ENCODE results near the gene ZNF841. TPM values are rescaled to one million over a fixed set of nuclear protein-coding genes. Genes with fewer than 3 reads are reported as not detected.
"Not testable (repeated sequence)": the region's sequence is repeated elsewhere in the genome, so short reads cannot be mapped to it uniquely, and the experiment has no call there.

The ZNF841 gene
- polyA plus RNA-seq (ENCODE audit: insufficient read length) = 13.0 TPM

DNA sequence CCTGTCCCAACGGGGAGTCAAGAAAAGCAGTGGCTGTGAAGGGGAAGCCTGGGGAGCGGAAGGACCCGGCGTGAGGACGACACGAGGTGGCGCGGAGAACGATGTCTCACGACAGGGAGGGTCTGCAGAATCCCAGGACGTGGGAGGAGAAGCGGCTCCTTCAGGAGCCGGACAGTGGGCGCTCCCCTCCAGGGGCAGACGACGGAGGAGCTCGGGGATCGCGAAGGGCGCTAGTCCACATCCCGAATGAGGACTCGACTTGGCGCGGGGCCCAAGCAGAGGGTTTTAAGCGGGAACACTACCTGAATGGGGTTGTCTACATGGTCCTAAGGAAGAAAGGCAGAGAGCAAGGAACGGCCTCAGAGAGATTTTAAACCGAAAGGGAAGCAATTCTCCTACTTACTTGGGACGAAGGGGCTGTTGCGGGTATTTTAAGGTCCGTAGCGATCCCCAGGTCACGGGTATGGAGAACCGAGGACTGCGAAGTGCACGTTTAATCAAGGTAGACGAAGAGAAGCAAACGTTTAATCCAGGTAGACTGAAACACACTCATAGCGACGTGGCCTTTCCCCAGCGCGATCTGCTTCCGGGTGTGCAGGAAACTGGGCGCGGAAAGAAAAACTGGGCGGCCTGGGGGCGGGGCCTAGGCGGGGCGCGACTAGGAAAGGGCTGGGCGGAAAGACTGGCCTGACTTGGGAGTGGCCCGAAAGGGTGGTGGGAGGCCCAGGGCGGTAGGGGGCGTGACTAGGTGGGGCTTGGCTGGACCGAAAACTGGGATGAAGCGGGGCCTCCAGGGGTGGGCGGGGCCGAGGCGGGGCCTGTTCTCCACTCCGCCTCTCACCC, at the start of gene ZNF841:
TSS of gene ZNF841 (minus strand) at position 594 of the 843 bp plus-strand sequence. CDS start 10,964 bp downstream, outside the sequence.
- DNase-seq = peak; percentile 94

GRCh38 chr19:52142001-52142595, 46.5 kb upstream of the ZNF841 start:
- no peak for DNase-seq

DNA sequence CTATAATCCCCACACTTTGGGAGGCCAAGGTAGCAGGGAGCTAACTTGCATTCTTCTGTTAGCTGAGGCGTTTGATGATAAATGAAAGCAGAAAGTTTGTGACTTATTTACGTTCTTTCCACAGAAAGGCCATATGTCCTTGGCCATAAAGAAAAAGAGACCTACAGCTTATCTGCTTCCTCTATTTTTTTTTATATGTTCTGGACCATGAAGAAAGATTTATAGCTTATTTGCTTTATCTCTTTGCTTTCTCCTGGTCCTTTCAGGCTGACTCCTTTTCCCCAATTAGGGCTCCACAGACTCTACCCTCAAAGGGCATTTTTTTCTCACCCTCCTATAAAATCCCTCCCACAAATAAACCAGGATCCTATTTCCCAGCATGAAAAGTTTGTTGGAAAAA, 45.6 kb upstream of the ZNF841 start:
- no peak for DNase-seq

DNA sequence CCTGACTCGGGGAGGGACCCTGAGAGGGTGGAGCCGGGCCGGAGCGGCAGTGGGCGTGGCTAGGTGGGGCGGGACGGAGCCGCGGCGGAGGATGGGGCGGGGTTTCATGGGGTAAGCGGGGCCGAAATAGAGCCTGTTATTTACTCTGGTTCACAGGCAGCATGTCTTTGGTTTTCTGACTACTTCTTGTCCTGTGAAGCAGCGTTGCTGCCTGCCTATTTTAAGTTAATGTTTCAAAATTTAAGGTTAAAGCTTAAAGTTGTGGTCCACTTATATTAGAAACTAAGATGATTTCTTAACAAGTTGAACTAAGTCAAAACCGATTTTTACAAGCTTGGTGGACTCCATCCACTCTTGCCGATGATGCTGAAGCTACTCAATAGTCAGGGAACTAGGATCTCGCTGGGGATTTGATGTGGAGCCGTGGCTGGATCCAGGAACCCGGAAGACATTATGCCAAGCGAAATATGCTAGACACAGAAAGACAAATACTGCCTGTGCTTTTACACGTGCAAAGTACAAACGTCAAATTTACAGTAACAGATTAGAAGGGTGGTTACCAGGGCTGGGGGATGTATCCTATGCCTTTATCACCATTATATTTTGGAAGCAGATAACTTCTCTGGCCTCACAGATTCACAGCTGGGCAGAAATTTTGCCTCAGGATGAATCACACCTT, 44.6 kb upstream of the ZNF841 start:
- DNase-seq = peak; percentile 4

DNA sequence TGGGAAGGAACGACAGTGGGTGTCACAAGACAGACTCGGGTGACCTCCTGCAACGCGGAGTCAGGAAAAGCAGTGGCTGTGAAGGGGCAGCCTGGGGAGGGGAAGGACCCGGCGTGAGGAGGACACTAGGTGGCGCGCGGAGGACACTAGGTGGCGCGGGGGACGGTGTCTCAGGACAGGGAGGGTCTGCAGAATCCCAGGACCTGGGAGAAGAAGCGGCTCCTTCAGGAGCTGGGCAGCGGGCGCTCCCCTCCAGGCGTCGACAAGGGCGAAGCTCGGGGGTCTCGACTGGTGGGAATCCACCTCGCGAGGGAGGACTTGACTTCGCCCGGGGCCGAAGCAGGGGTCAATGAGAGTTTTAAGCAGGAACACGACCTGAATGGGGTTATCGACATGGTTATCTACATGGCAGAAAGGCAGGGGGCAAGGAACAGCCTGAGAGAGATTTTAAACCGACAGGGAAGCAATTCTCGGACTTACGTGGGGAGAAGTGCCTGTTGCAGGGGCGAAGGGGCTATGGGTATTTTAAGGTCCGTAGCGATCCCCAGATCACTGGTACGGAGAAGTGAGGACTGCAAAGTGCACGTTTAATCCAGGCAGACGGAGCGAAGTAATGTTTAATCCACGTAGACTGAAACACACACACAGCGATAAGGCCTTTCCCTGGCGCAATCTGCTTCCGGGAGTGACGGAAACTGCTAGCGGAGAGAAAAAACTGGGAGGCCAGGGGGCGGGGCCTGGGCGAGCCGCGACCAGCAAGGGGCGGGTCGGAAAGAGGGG, 43.9 kb upstream of the ZNF841 start, which contains the start of gene ZNF616:
TSS of gene ZNF616 (minus strand) at position 687 of the 780 bp plus-strand sequence. CDS start 9,426 bp downstream, outside the sequence.
- peak; percentile 96 for DNase-seq

- DNase-seq = no peak
These were observed 43.4 kb upstream of the ZNF841 start for GRCh38 chr19:52138983-52139251.

GRCh38 chr19:52138278-52138982, 42.9 kb upstream of the ZNF841 start:
- DNase-seq = peak; percentile 42

- DNase-seq = no peak
These were observed 24.7 kb upstream of the ZNF841 start for GRCh38 chr19:52120286-52120685.

DNA sequence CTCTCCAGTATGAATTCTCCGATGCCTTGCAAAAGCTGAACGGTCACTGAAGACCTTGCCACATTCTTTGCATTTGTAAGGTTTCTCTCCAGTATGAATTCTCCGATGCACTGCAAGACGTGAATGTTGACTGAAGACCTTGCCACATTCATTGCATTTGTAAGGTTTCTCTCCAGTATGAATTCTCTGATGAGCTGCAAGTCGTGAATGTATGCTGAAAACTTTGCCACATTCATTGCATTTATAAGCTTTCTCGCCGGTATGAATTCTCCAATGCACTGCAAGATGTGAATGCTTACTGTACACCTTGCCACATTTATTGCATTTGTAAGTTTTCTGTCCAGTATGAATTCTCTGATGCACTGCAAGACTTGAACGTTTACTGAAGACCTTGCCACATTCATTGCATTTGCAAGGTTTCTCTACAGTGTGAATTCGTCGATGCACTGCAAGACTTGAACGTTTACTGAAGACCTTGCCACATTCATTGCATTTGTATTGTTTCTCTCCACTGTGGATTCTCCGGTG, 20.0 kb upstream of the ZNF841 start:
- no peak for DNase-seq

DNA sequence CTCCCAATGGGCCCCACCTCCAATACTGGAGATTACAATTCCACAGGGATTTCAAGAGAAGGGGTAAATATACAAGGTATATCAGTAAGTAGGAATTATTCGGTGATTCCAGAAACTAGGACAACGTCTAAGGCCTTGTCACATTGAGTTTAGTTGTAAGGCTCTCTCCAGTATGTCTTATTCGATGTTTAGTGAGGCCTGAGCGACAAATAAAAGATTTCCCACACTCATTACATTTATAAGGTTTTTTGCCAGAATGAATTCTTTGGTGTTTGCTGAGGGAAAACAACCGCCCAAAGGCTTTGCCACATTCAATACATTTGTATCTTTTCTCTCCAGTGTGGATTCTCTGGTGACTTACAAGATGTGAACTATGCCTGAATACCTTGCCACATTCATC, 19.1 kb upstream of the ZNF841 start:
- no peak for DNase-seq

GRCh38 chr19:52112624-52113023, 17.1 kb upstream of the ZNF841 start:
- DNase-seq = no peak

DNA sequence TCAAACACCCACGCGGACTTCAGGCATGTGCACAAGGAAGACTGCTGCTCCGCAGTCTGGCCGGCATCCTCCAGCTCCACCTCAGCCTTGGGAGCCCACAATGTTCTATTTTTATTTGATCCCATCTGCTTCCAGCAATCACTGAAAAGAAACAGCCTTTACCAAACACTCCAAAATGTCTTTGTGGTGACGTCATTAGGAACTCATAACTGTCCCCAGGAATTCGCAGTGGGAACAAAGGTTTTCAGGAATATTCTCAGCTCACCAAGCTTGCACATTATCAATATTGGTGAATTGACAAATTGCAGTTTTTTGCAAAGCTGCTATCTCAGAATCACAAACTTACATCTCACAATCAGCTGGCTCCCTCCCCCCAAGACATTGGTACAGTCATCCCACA, 15.2 kb upstream of the ZNF841 start:
- DNase-seq = no peak

- no peak for DNase-seq
These were observed 7.2 kb upstream of the ZNF841 start for GRCh38 chr19:52102782-52103181.

- DNase-seq = no peak
These were observed 6.4 kb upstream of the ZNF841 start for GRCh38 chr19:52101866-52102562.

DNA sequence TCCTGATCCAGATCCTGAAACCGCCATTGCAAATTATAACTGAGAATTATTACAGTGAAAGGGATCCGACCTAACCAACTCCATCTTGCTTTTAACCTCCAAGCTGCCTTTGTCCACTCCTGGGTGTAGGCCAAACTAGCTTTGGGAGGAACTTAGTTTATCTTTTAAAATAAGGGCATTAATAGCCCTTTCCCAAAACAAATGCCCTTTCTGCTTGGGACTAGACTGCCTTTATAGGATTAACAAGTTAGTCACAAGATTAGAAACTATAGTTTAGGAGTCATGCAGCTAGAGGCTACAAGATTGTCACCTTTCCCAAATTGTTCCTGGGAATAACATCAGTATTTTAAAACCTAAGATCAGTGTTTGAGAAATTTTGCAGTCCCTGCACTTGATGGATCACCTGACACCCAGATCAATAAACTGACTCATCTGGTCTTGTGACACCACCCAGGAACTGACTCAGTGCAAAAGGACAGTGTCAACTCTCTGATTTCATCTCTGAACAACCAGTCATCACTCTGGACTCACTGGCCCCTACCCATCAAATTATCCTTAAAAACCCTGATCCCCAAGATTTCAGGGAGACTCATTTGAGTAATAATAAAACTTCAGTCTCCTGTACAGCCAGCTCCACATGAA, 4.1 kb upstream of the ZNF841 start:
- no peak for DNase-seq

- DNase-seq = not testable (repeated sequence)
These were observed 851 bp upstream of the ZNF841 start for GRCh38 chr19:52096416-52096815.

GRCh38 chr19:52094526-52095130, 937 bp downstream of the ZNF841 start:
- DNase-seq = no peak

DNA sequence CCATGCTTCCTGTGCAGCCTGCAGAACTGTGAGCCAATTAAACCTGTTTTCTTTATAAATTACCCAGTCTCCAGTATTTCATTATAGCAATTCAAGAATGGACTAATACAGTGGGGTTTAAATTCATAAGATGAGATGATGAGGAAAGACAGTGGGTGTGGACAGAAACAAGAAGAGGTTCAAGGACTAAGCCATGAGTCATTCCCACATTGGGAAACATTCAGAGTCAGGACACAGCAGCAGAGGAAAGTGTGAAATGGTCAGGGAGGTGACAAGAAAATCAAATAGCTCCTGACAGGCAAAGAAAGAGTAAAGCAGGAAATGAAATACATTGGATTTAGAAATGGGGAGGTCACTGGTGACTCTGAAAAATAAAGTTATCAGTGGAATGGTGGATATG, 9.1 kb downstream of the ZNF841 start:
- DNase-seq = no peak

DNA sequence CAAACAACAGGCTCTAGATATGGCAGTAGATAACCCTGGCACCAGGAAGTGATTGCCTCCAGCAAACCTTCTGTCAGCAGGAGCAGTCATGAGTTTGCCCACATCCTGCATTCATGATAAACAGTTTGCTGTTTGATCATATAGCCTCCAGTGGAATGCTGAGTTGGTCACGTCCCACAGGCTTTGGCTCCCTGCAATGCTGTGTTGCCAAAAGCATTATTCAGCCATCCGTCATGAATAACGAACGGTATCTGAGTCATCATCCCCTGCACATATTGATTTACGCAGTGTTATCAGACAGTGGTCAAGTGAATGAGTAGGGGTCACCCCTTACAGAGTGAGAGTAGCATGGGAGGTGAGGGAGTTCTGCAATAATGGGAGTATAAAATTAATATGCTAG, 25.1 kb downstream of the ZNF841 start:
- no peak for DNase-seq

DNA sequence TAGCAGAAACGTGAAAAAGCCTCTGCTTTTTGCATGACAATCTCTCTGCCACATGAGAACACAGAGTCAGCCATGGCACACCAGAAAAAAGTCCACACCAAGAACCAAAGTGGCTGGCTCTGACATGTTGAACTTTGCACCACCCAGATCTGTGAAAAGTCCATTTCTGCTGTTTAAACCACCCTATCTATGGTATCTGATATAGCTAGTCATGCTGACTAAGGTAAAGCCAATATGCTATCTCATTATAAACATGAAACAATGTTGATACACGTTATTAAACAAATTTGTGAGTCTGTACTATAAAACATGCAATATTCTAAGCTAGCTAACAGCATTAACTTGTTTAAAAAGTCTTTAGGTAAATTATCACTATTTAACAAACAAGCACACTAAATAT, 25.9 kb downstream of the ZNF841 start:
- no peak for DNase-seq

Data from hindlimb muscle (tissue), 1 donor.